Small intestine (tissue), 7 donors: Measurements from ENCODE around the gene KIAA1143. TPM values are rescaled to one million over a fixed set of nuclear protein-coding genes. Genes with fewer than 3 reads are reported as not detected.

Source experiments
- DNase-seq, 2 donors: peaks; one replicate each; pipeline versions ENCODE4 v3.0.0 to v3.0.0-alpha.2; 2013
- FAIRE-seq: peaks from 2 replicates; lab custom pipeline; 2012; peaks lifted over from hg19 to GRCh38; lab: Jason Lieb, UNC
- H3K27ac ChIP-seq, 3 donors: one replicate each; pipeline ENCODE4 v1.5.1; 2013; ENCODE audit warnings: low read length in 2 of 3, mild to moderate bottlenecking in 2 of 3, control low read depth in 1 of 3, inconsistent platforms in 1 of 3, low read depth in 1 of 3, moderate library complexity in 1 of 3
- H3K27me3 ChIP-seq, 3 donors: one replicate each; pipeline ENCODE4 v1.6.1; 2013; ENCODE audit warnings: low read length in 3 of 3, inconsistent platforms in 1 of 3; ENCODE audit not compliant: control insufficient read depth in 3 of 3, insufficient read depth in 3 of 3
- H3K36me3 ChIP-seq, 3 donors: one replicate each; pipeline ENCODE4 v1.6.1; 2013; ENCODE audit warnings: low read length in 3 of 3, inconsistent platforms in 1 of 3, low read depth in 1 of 3, mild to moderate bottlenecking in 1 of 3, moderate library complexity in 1 of 3; ENCODE audit not compliant: control insufficient read depth in 3 of 3, insufficient read depth in 2 of 3
- H3K4me1 ChIP-seq, 3 donors: one replicate each; pipeline ENCODE4 v1.6.1; 2013; ENCODE audit warnings: low read length in 2 of 3, inconsistent platforms in 1 of 3, low read depth in 1 of 3, mild to moderate bottlenecking in 1 of 3, moderate library complexity in 1 of 3; ENCODE audit not compliant: control insufficient read depth in 3 of 3, insufficient read depth in 2 of 3
- H3K4me3 ChIP-seq, 3 donors: one replicate each; pipeline ENCODE4 v1.5.1; 2013; ENCODE audit warnings: low read length in 3 of 3, control low read depth in 1 of 3, inconsistent platforms in 1 of 3, low read depth in 1 of 3, mild to moderate bottlenecking in 1 of 3, moderate library complexity in 1 of 3
- H3K9me3 ChIP-seq, 2 donors: one replicate each; pipeline ENCODE4 v1.6.1; 2013; ENCODE audit warnings: low read depth in 1 of 2, low read length in 1 of 2; ENCODE audit not compliant: control insufficient read depth in 2 of 2, insufficient read depth in 1 of 2
- WGBS, 3 donors: extraction: QIAGEN DNeasy Blood & Tissue Kit; methylation state at CpG; one replicate each; pipeline ENCODE4 v1.1.7; 2013; 5-methylcytosine and 5-hydroxymethylcytosine counted together
- polyA plus RNA-seq, 4 donors: library from polyadenylated mRNA; stranded (reverse) in 3 of 4; unstranded in 1 of 4; fragments of 200-250 nt in 3 of 4; fragments of 120-200 nt in 1 of 4; gene quantifications; one replicate each; pipeline versions ENCODE4 v1.2.1 to v1.2.3, GENCODE V29; 2013
- donor health status: healthy with polysubstance abuse.
- donor health status: control.
- donor health status: control.
- donor health status: Bipolar disorder and iron deficiency.
- donor health status: healthy.

KIAA1143 gene
- polyA plus RNA-seq, 4 donors = 6.7 to 24.7 (median 10.3) TPM

DNA sequence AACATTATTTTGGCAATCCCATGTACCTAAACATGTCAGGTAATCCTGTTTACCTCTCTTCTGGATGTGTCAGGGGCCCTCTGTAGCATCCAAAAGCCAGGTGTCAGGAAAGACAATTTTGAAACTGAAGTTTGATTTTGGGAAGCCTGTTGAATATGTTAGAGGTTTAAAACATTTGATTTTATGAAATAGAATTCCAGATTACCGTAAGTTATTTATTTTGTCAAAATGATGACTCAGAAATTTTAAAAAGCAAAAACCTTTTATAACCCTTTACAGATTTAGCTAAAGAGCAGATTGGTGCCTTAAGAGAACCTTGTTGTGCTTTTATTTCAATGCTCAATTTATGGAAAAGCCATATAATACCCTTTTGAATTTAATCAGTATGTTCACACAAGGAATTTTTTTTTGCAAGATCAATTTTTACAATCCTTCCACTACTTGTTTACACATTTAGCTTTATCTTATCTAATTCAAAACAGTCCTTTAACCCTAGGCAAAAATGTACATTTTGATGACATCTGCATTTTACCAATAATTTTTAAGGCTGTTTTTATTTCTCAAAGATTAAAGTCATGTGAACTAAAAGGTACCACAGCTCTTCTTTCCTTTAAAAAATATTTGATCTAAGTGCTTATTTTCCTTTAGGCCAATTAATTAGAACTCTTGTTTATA lies 10.1 kb upstream of the KIAA1143 start:
- Histone ChIP-seq H3K36me3 (peaks cover 0 to 12% (median 0%) of the 10 kb centered on the region in 3 donors), H3K27me3 (no peaks in the 10 kb centered on the region), H3K9me3 (peaks cover 0 to 43% of the 10 kb centered on the region in 2 donors), H3K4me1 (no peaks in the 10 kb centered on the region), H3K27ac (no peak overlapping the region), H3K4me3 (no peak overlapping the region)
- DNase-seq (no peak), FAIRE-seq (no peak)
- WGBS, 3 donors = 97 to 100% (median 98%) methylated on average over 1 of the region's 1 CpG

- H3K4me3 ChIP-seq = no peak overlapping the region
- no peaks in the 10 kb centered on the region for H3K27me3 ChIP-seq
- H3K9me3 ChIP-seq = peaks cover 0 to 34% of the 10 kb centered on the region in 2 donors
- H3K4me1 ChIP-seq = no peaks in the 10 kb centered on the region
- FAIRE-seq (no peak), DNase-seq (no peak)
- H3K36me3 ChIP-seq = peaks cover 0 to 7% (median 2%) of the 10 kb centered on the region in 3 donors
- H3K27ac ChIP-seq = no peak overlapping the region
These were observed 2.8 kb upstream of the KIAA1143 start for GRCh38 chr3:44764248-44764647.

DNA sequence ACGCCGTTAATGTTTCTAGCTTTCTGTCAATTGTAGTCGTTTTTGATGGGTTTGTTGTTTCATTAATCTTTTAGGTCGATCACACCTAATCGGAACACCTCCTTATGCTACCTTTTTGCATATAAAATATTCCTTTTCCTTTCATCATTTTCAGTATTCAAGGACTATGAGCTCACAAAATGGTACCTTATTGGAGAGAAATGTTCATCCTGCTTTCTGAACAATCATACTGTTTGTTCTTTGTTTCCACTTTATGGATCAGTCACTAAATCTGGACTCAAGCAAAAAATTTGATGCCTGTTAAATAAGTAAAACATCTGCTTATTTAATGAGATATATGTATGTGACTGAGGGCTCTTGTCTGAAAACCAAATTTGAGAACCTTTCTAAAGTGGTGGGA lies 1.3 kb upstream of the KIAA1143 start:
- WGBS, 3 donors = 28 to 38% (median 34%) methylated on average over 5 of the region's 5 CpGs
- H3K27me3 ChIP-seq = no peaks in the 10 kb centered on the region
- no peak for FAIRE-seq
- no peak overlapping the region for H3K27ac ChIP-seq
- no peaks in the 10 kb centered on the region for H3K4me1 ChIP-seq
- peaks cover 0 to 31% of the 10 kb centered on the region in 2 donors for H3K9me3 ChIP-seq
- H3K36me3 ChIP-seq = peaks cover 0 to 11% (median 2%) of the 10 kb centered on the region in 3 donors
- peak overlapping the region in 1 of 3 donors; percentile 99 for H3K4me3 ChIP-seq
- DNase-seq = no peak

DNA sequence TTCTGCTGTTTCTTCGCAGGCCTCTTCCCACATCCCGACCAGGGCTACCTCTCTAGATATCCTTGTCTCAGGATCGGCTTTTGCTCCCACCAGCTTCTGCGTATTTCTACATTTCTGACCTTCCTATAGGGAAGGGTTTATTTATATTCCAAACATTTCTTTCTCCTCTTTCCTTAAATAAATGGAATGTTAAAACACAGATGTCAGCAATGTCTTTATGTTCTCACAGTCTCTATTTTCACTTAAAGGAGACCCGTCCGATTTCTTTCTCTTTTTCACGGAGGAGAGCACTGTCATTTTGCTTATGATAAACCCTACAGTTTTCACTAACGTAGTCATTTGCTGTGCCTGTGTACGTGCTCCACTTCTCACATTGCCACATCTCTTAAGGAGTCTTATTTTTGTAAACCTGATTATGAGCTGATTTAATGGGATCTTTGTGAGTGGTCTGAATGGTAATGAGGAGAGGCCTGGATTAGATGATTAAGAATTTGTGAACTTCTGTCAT lies 805 bp upstream of the KIAA1143 start:
- Histone ChIP-seq H3K36me3 (peaks cover 0 to 11% (median 2%) of the 10 kb centered on the region in 3 donors), H3K27ac (no peak overlapping the region), H3K4me1 (no peaks in the 10 kb centered on the region), H3K4me3 (peak overlapping the region; percentile 76 to 99 (median 92)), H3K9me3 (peaks cover 0 to 32% of the 10 kb centered on the region in 2 donors), H3K27me3 (no peaks in the 10 kb centered on the region)
- FAIRE-seq = no peak
- DNase-seq = no peak
- 1 to 2% (median 2%) methylated on average over 9 of the region's 9 CpGs for WGBS, 3 donors

DNA sequence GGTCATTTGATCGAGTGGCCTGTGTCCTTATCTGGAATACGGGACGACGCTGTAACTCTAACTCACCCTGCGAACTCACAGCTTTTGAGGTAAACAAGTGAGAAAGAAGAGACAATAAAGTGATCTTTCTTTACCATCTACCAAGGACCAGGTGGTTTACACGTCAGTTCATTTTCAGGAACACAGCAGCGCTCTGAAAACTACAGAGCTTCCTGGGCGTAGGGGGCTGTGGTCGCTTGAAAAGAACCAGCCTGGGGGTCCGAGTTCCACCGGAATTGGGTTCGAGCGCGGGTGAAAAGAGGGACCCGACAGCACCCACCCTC lies 357 bp downstream of the KIAA1143 start:
- Histone ChIP-seq H3K36me3 (peaks cover 2 to 12% (median 2%) of the 10 kb centered on the region in 3 donors), H3K4me3 (peak overlapping the region; percentile 76 to 99 (median 92)), H3K4me1 (no peaks in the 10 kb centered on the region), H3K27me3 (no peaks in the 10 kb centered on the region), H3K9me3 (peaks cover 0 to 35% of the 10 kb centered on the region in 2 donors), H3K27ac (peak overlapping the region; percentile 45 to 93 (median 83))
- DNase-seq = no peak
- 1 to 3% (median 2%) methylated on average over 15 of the region's 15 CpGs for WGBS, 3 donors
- no peak for FAIRE-seq

GRCh38 chr3:44734646-44735168 lies 26.7 kb downstream of the KIAA1143 start:
- H3K9me3 ChIP-seq = peaks cover 3 to 46% of the 10 kb centered on the region in 2 donors
- peaks cover 0 to 5% (median 0%) of the 10 kb centered on the region in 3 donors for H3K4me1 ChIP-seq
- peaks cover 0 to 2% (median 0%) of the 10 kb centered on the region in 3 donors for H3K27me3 ChIP-seq
- WGBS, 3 donors = 90 to 94% (median 91%) methylated on average over 3 of the region's 3 CpGs
- FAIRE-seq = no peak
- DNase-seq = no peak
- peaks cover 3 to 4% (median 3%) of the 10 kb centered on the region in 3 donors for H3K36me3 ChIP-seq
- no peak overlapping the region for H3K27ac ChIP-seq
- no peak overlapping the region for H3K4me3 ChIP-seq

- Histone ChIP-seq H3K27me3 (peaks cover 0 to 2% (median 0%) of the 10 kb centered on the region in 3 donors), H3K27ac (peak within 1 kb of the TSS in 2 of 3 donors; percentile 55 to 86), H3K4me1 (peaks cover 0 to 5% (median 0%) of the 10 kb centered on the region in 3 donors), H3K36me3 (peaks cover 3 to 4% (median 3%) of the 10 kb centered on the region in 3 donors), H3K4me3 (peak within 1 kb of the TSS; percentile 54 to 74 (median 58)), H3K9me3 (peaks cover 2 to 66% of the 10 kb centered on the region in 2 donors)
- WGBS, 3 donors = 0 to 2% (median 1%) methylated on average over 42 to 46 of the region's 46 CpGs
- FAIRE-seq = no peak
- peak; percentile 95 to 99 for DNase-seq
These were observed 32.0 kb downstream of the KIAA1143 start, which contains the start of gene ZNF501 for GRCh38 chr3:44729384-44729910. Gene ZNF501 (plus strand): TSS chr3:44729635. CDS start chr3:44734422, 4,787 bp downstream.

DNA sequence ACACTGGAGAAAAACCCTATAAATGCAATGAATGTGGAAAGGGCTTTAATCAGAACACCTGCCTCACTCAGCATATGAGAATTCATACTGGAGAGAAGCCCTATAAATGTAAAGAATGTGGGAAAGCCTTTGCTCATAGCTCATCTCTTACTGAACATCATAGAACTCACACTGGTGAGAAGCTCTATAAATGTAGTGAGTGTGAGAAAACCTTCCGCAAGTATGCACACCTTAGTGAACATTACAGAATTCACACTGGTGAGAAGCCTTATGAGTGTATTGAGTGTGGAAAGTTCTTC lies 39.4 kb downstream of the KIAA1143 start:
- DNase-seq = no peak
- no peak overlapping the region for H3K4me3 ChIP-seq
- FAIRE-seq = no peak
- no peaks in the 10 kb centered on the region for H3K27me3 ChIP-seq
- H3K9me3 ChIP-seq = peaks cover 7 to 84% of the 10 kb centered on the region in 2 donors
- no peaks in the 10 kb centered on the region for H3K4me1 ChIP-seq
- H3K36me3 ChIP-seq = peaks cover 2 to 15% (median 9%) of the 10 kb centered on the region in 3 donors
- 94 to 100% (median 95%) methylated on average over 1 of the region's 1 CpG for WGBS, 3 donors
- H3K27ac ChIP-seq = no peak overlapping the region
